NCI-H345 treated with DMSO at 0.1 percent for 48 hours (cell line): ENCODE results near the gene MAPKBP1.

Experiments used
- DNase-seq: peaks from one replicate; lab custom pipeline; 2025; ENCODE audit not compliant: unreplicated experiment; lab: John Stamatoyannopoulos, UW

The MAPKBP1 gene

GRCh38 chr15:41847981-41848380, 73.7 kb downstream of the MAPKBP1 start:
- DNase-seq = no peak

- DNase-seq = no peak
These were observed 74.3 kb downstream of the MAPKBP1 start for GRCh38 chr15:41848631-41849030.

- DNase-seq = no peak
These were observed 74.9 kb downstream of the MAPKBP1 start for GRCh38 chr15:41849204-41849603.

- no peak for DNase-seq
These were observed 75.6 kb downstream of the MAPKBP1 start for GRCh38 chr15:41849861-41850260.

GRCh38 chr15:41850482-41851166, 76.3 kb downstream of the MAPKBP1 start:
- DNase-seq = no peak

- no peak for DNase-seq
These were observed 76.9 kb downstream of the MAPKBP1 start for GRCh38 chr15:41851167-41851523.

GRCh38 chr15:41851755-41852370, 77.6 kb downstream of the MAPKBP1 start:
- no peak for DNase-seq

- DNase-seq = no peak
These were observed 78.7 kb downstream of the MAPKBP1 start for GRCh38 chr15:41852736-41853590.

GRCh38 chr15:41853831-41854230, 79.5 kb downstream of the MAPKBP1 start:
- DNase-seq = no peak

GRCh38 chr15:41854443-41854842, 80.2 kb downstream of the MAPKBP1 start:
- DNase-seq = no peak

GRCh38 chr15:41855261-41855961, 81.1 kb downstream of the MAPKBP1 start:
- DNase-seq = no peak

GRCh38 chr15:41856262-41856661, 82.0 kb downstream of the MAPKBP1 start:
- no peak for DNase-seq

- no peak for DNase-seq
These were observed 82.4 kb downstream of the MAPKBP1 start for GRCh38 chr15:41856716-41857115.

GRCh38 chr15:41857316-41857715, 83.0 kb downstream of the MAPKBP1 start:
- no peak for DNase-seq

- no peak for DNase-seq
These were observed 84.5 kb downstream of the MAPKBP1 start for GRCh38 chr15:41858756-41859155.

GRCh38 chr15:41860049-41860828, 86.0 kb downstream of the MAPKBP1 start:
- no peak for DNase-seq

GRCh38 chr15:41861736-41862356, 87.6 kb downstream of the MAPKBP1 start:
- DNase-seq = no peak

- no peak for DNase-seq
These were observed 88.3 kb downstream of the MAPKBP1 start for GRCh38 chr15:41862515-41863116.

- no peak for DNase-seq
These were observed 91.3 kb downstream of the MAPKBP1 start for GRCh38 chr15:41865490-41866055.
